Measurements from ENCODE around the gene LIMS4.
"Not testable (repeated sequence)": the region's sequence is repeated elsewhere in the genome, so short reads cannot be mapped to it uniquely, and the experiment has no call there.

LIMS4 gene

DNA sequence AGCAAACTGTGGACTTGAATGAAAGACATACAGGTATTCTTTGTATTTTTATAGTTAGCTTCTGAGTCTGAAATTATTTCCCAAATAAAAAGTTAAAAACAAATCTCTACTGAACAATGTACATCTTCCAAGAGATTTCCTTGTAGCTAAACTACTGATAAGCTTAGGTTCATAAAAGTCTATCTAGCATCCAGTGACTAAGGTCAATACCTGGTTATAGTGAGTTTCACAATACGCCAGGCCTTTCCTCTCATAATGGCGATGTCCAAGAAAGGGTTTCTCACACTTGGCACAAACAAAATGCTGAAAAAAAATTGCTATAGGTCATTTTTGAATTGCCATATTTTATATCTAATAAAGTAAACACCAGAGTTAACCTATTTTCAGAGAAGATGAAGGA is 21.7 kb downstream of the LIMS4 start:
- not testable (repeated sequence) for H3K27me3 ChIP-seq (ENCODE audit: control insufficient read depth in 2 of 2, insufficient read depth in 2 of 2, low read length in 2 of 2); H3K27ac ChIP-seq (ENCODE audit: low read depth in 2 of 2, low read length in 2 of 2); H3K36me3 ChIP-seq (ENCODE audit: control insufficient read depth in 2 of 2, insufficient read depth in 2 of 2, low read length in 2 of 2); H3K4me3 ChIP-seq (ENCODE audit: low read length in 2 of 2); H3K9me3 ChIP-seq (ENCODE audit: control insufficient read depth in 2 of 2, low read length in 2 of 2); H3K4me1 ChIP-seq (ENCODE audit: control insufficient read depth in 2 of 2, insufficient read depth in 2 of 2, low read length in 2 of 2); H3K9ac ChIP-seq (ENCODE audit: low read depth in 1 of 2, low read length in 2 of 2)

- not testable (repeated sequence) for H3K9me3 ChIP-seq (ENCODE audit: control insufficient read depth in 2 of 2, low read length in 2 of 2); H3K4me3 ChIP-seq (ENCODE audit: low read length in 2 of 2); H3K9ac ChIP-seq (ENCODE audit: low read depth in 1 of 2, low read length in 2 of 2); H3K27me3 ChIP-seq (ENCODE audit: control insufficient read depth in 2 of 2, insufficient read depth in 2 of 2, low read length in 2 of 2); H3K4me1 ChIP-seq (ENCODE audit: control insufficient read depth in 2 of 2, insufficient read depth in 2 of 2, low read length in 2 of 2); H3K27ac ChIP-seq (ENCODE audit: low read depth in 2 of 2, low read length in 2 of 2); H3K36me3 ChIP-seq (ENCODE audit: control insufficient read depth in 2 of 2, insufficient read depth in 2 of 2, low read length in 2 of 2)
Measured at GRCh38 chr2:110449127-110449947, 23.3 kb downstream of the LIMS4 start.

GRCh38 chr2:110446644-110447043 is 26.0 kb downstream of the LIMS4 start:
- H3K27me3 ChIP-seq (ENCODE audit: control insufficient read depth in 2 of 2, insufficient read depth in 2 of 2, low read length in 2 of 2); H3K9ac ChIP-seq (ENCODE audit: low read depth in 1 of 2, low read length in 2 of 2); H3K4me1 ChIP-seq (ENCODE audit: control insufficient read depth in 2 of 2, insufficient read depth in 2 of 2, low read length in 2 of 2); H3K27ac ChIP-seq (ENCODE audit: low read depth in 2 of 2, low read length in 2 of 2); H3K4me3 ChIP-seq (ENCODE audit: low read length in 2 of 2); H3K36me3 ChIP-seq (ENCODE audit: control insufficient read depth in 2 of 2, insufficient read depth in 2 of 2, low read length in 2 of 2); H3K9me3 ChIP-seq (ENCODE audit: control insufficient read depth in 2 of 2, low read length in 2 of 2): not testable (repeated sequence)

GRCh38 chr2:110443305-110444005 is 29.2 kb downstream of the LIMS4 start:
- not testable (repeated sequence) for H3K4me3 ChIP-seq (ENCODE audit: low read length in 2 of 2); H3K9me3 ChIP-seq (ENCODE audit: control insufficient read depth in 2 of 2, low read length in 2 of 2); H3K27ac ChIP-seq (ENCODE audit: low read depth in 2 of 2, low read length in 2 of 2); H3K9ac ChIP-seq (ENCODE audit: low read depth in 1 of 2, low read length in 2 of 2); H3K27me3 ChIP-seq (ENCODE audit: control insufficient read depth in 2 of 2, insufficient read depth in 2 of 2, low read length in 2 of 2); H3K4me1 ChIP-seq (ENCODE audit: control insufficient read depth in 2 of 2, insufficient read depth in 2 of 2, low read length in 2 of 2); H3K36me3 ChIP-seq (ENCODE audit: control insufficient read depth in 2 of 2, insufficient read depth in 2 of 2, low read length in 2 of 2)

GRCh38 chr2:110441905-110442304 is 30.7 kb downstream of the LIMS4 start:
- not testable (repeated sequence) for H3K36me3 ChIP-seq (ENCODE audit: control insufficient read depth in 2 of 2, insufficient read depth in 2 of 2, low read length in 2 of 2); H3K4me1 ChIP-seq (ENCODE audit: control insufficient read depth in 2 of 2, insufficient read depth in 2 of 2, low read length in 2 of 2); H3K9me3 ChIP-seq (ENCODE audit: control insufficient read depth in 2 of 2, low read length in 2 of 2); H3K9ac ChIP-seq (ENCODE audit: low read depth in 1 of 2, low read length in 2 of 2); H3K27me3 ChIP-seq (ENCODE audit: control insufficient read depth in 2 of 2, insufficient read depth in 2 of 2, low read length in 2 of 2); H3K27ac ChIP-seq (ENCODE audit: low read depth in 2 of 2, low read length in 2 of 2); H3K4me3 ChIP-seq (ENCODE audit: low read length in 2 of 2)

DNA sequence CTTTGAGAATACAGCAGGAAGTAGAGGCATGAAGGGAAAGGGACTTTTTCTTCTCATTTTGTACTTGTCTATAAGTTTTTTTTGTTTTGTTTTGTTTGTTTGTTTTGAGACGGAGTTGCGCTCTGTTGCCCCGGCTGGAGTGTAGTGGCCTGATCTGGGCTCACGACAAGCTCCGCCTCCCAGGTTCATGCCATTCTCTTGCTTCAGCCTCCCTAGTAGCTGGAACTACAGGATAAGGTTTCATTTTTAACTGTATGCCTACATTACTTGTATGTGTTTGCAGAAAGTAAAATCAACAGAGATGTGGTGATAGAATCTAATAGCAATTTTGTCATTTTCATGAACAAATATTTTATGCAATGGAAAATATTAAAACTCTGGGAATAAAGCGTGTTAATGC is 38.1 kb downstream of the LIMS4 start:
- not testable (repeated sequence) for H3K4me1 ChIP-seq (ENCODE audit: control insufficient read depth in 2 of 2, insufficient read depth in 2 of 2, low read length in 2 of 2); H3K4me3 ChIP-seq (ENCODE audit: low read length in 2 of 2); H3K36me3 ChIP-seq (ENCODE audit: control insufficient read depth in 2 of 2, insufficient read depth in 2 of 2, low read length in 2 of 2); H3K9ac ChIP-seq (ENCODE audit: low read depth in 1 of 2, low read length in 2 of 2); H3K27ac ChIP-seq (ENCODE audit: low read depth in 2 of 2, low read length in 2 of 2); H3K27me3 ChIP-seq (ENCODE audit: control insufficient read depth in 2 of 2, insufficient read depth in 2 of 2, low read length in 2 of 2); H3K9me3 ChIP-seq (ENCODE audit: control insufficient read depth in 2 of 2, low read length in 2 of 2)

DNA sequence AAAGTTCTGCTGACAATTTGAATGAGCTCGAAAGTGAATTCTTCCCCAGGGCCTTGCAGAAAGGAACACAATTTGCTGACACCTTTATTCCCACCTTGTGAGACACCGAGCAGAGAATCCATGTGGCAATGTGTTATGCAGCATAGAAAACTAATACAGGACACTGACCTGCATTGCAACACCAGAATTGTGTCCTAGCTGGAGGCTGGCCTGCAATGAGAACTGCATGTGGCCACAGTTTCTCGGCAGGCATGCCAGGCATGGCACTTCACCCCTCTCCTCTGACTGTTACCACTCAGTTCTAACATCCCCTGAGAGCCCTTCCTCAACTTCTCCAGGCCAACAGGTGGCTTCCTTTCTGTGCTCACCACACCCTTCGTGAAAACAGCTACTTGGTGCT is 46.9 kb downstream of the LIMS4 start:
- H3K36me3 ChIP-seq (ENCODE audit: control insufficient read depth in 2 of 2, insufficient read depth in 2 of 2, low read length in 2 of 2); H3K27me3 ChIP-seq (ENCODE audit: control insufficient read depth in 2 of 2, insufficient read depth in 2 of 2, low read length in 2 of 2); H3K4me3 ChIP-seq (ENCODE audit: low read length in 2 of 2); H3K9ac ChIP-seq (ENCODE audit: low read depth in 1 of 2, low read length in 2 of 2); H3K27ac ChIP-seq (ENCODE audit: low read depth in 2 of 2, low read length in 2 of 2); H3K9me3 ChIP-seq (ENCODE audit: control insufficient read depth in 2 of 2, low read length in 2 of 2); H3K4me1 ChIP-seq (ENCODE audit: control insufficient read depth in 2 of 2, insufficient read depth in 2 of 2, low read length in 2 of 2): not testable (repeated sequence)

DNA sequence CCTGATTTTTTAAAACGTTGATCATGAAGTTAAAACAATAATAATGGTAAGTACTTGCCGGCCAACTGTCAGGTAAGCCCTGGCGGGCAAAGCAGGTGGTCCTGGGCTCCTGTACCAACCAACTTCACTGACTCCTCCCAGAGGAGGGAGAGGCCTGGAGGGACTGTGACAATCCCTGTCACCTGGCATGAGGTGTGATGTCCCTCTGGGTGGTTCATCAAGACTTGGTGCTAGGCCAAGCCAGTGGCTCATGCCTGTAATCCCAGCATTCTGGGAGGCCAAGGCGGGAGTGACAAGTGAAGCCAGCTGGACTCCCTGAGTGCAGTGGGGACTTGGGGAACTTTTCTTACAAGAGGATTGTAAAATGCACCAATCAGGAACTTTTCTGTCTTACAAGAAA is 48.2 kb downstream of the LIMS4 start:
- not testable (repeated sequence) for H3K4me1 ChIP-seq (ENCODE audit: control insufficient read depth in 2 of 2, insufficient read depth in 2 of 2, low read length in 2 of 2); H3K27ac ChIP-seq (ENCODE audit: low read depth in 2 of 2, low read length in 2 of 2); H3K4me3 ChIP-seq (ENCODE audit: low read length in 2 of 2); H3K36me3 ChIP-seq (ENCODE audit: control insufficient read depth in 2 of 2, insufficient read depth in 2 of 2, low read length in 2 of 2); H3K27me3 ChIP-seq (ENCODE audit: control insufficient read depth in 2 of 2, insufficient read depth in 2 of 2, low read length in 2 of 2); H3K9me3 ChIP-seq (ENCODE audit: control insufficient read depth in 2 of 2, low read length in 2 of 2); H3K9ac ChIP-seq (ENCODE audit: low read depth in 1 of 2, low read length in 2 of 2)

- not testable (repeated sequence) for H3K4me1 ChIP-seq (ENCODE audit: control insufficient read depth in 2 of 2, insufficient read depth in 2 of 2, low read length in 2 of 2); H3K36me3 ChIP-seq (ENCODE audit: control insufficient read depth in 2 of 2, insufficient read depth in 2 of 2, low read length in 2 of 2); H3K27me3 ChIP-seq (ENCODE audit: control insufficient read depth in 2 of 2, insufficient read depth in 2 of 2, low read length in 2 of 2); H3K9ac ChIP-seq (ENCODE audit: low read depth in 1 of 2, low read length in 2 of 2); H3K27ac ChIP-seq (ENCODE audit: low read depth in 2 of 2, low read length in 2 of 2); H3K9me3 ChIP-seq (ENCODE audit: control insufficient read depth in 2 of 2, low read length in 2 of 2); H3K4me3 ChIP-seq (ENCODE audit: low read length in 2 of 2)
Measured at GRCh38 chr2:110423574-110423962, 49.0 kb downstream of the LIMS4 start.

DNA sequence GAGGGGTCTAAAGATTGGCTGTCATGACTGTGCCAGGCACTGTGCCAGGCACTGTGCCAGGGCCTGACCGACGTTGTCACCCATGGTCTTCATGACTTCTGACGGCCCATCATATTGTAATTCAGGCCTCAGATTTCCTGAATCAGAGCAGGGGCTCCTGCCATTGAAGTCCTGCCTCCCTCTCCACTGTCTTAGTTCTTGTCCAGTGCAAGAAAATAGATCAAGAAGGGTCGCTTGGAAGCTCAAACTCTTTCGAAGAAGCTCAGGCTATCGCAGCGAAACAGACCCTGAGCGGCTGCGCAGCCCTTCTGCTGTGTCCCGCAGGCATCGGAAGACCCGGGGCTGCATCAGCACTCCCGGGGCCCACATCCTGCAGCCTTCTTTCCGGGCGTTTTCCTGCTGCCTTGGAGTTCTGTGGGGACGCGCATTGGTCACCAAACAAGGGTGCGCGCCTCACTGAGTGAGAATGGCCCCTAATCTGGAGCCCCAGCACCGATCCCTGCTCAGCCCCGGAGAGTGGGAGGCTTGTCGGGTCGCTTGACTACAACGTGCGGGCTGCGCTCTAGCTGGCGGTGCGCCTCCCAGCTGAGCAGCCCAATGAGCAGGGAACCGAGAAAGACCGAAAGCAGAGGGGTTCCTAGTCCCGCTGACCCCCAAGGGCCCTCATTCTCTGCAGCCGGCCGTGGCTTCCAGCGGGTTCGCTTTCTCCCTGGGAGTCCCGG is 49.6 kb downstream of the LIMS4 start:
- not testable (repeated sequence) for H3K9ac ChIP-seq (ENCODE audit: low read depth in 1 of 2, low read length in 2 of 2); H3K27me3 ChIP-seq (ENCODE audit: control insufficient read depth in 2 of 2, insufficient read depth in 2 of 2, low read length in 2 of 2); H3K4me3 ChIP-seq (ENCODE audit: low read length in 2 of 2); H3K9me3 ChIP-seq (ENCODE audit: control insufficient read depth in 2 of 2, low read length in 2 of 2); H3K36me3 ChIP-seq (ENCODE audit: control insufficient read depth in 2 of 2, insufficient read depth in 2 of 2, low read length in 2 of 2); H3K4me1 ChIP-seq (ENCODE audit: control insufficient read depth in 2 of 2, insufficient read depth in 2 of 2, low read length in 2 of 2); H3K27ac ChIP-seq (ENCODE audit: low read depth in 2 of 2, low read length in 2 of 2)
